HG02763 (cell line): ENCODE results near the gene SH2D3C.

Experiments
- ATAC-seq: cut with Tn5 transposase; IDR thresholded peaks from one replicate; pipeline ENCODE4 v1.9.1; 2021; ENCODE audit warnings: mild to moderate bottlenecking, moderate library complexity; ENCODE audit not compliant: unreplicated experiment

Gene SH2D3C

GRCh38 chr9:127809002-127809539, 30.6 kb upstream of the SH2D3C start:
- ATAC-seq = no peak

- ATAC-seq = no peak
These were observed 30.0 kb upstream of the SH2D3C start for GRCh38 chr9:127808347-127809001.

GRCh38 chr9:127806871-127807270, 28.4 kb upstream of the SH2D3C start:
- ATAC-seq = no peak

GRCh38 chr9:127805620-127806019, 27.2 kb upstream of the SH2D3C start:
- no peak for ATAC-seq

GRCh38 chr9:127803507-127804352, 25.3 kb upstream of the SH2D3C start:
- no peak for ATAC-seq

GRCh38 chr9:127802576-127803443, 24.3 kb upstream of the SH2D3C start, which contains the start of gene FPGS:
Gene FPGS, plus strand, starts transcription at chr9:127802882. Its CDS starts 43 bp downstream, at chr9:127802925.
- peak; percentile 68 for ATAC-seq

- ATAC-seq = no peak
These were observed 23.6 kb upstream of the SH2D3C start for GRCh38 chr9:127801955-127802575.

GRCh38 chr9:127796852-127797370, 18.4 kb upstream of the SH2D3C start:
- no peak for ATAC-seq

GRCh38 chr9:127796225-127796813, 17.9 kb upstream of the SH2D3C start:
- ATAC-seq = no peak

GRCh38 chr9:127794001-127794791, 15.7 kb upstream of the SH2D3C start:
- ATAC-seq = no peak

- ATAC-seq = no peak
These were observed 14.7 kb upstream of the SH2D3C start for GRCh38 chr9:127793093-127793708.

- ATAC-seq = no peak
These were observed 14.1 kb upstream of the SH2D3C start for GRCh38 chr9:127792417-127793031.

GRCh38 chr9:127791085-127791484, 12.6 kb upstream of the SH2D3C start:
- ATAC-seq = no peak

- ATAC-seq = no peak
These were observed 11.8 kb upstream of the SH2D3C start for GRCh38 chr9:127790094-127790855.

- no peak for ATAC-seq
These were observed 10.7 kb upstream of the SH2D3C start for GRCh38 chr9:127789179-127789578.

GRCh38 chr9:127788337-127789011, 10.0 kb upstream of the SH2D3C start:
- no peak for ATAC-seq

GRCh38 chr9:127786773-127787104, 8.3 kb upstream of the SH2D3C start:
- ATAC-seq = no peak
